Suprapubic skin (tissue), 4 donors: ENCODE results near the gene AHDC1. TPM values are rescaled to one million over a fixed set of nuclear protein-coding genes. Genes with fewer than 3 reads are reported as not detected.

Experiments used
- DNase-seq, 2 donors: peaks; one replicate each; pipeline ENCODE4 v3.0.0-alpha.2; 2019; ENCODE audit warnings: low spot score in 2 of 2
- H3K27ac ChIP-seq: fragments of 200-600 bp; sonication (generic); one replicate; pipeline ENCODE4 v1.5.1; 2019
- H3K27me3 ChIP-seq: fragments of 200-600 bp; sonication (generic); one replicate; pipeline ENCODE4 v1.5.1; 2019
- H3K36me3 ChIP-seq: fragments of 200-600 bp; sonication (generic); one replicate; pipeline ENCODE4 v1.5.1; 2019
- H3K4me1 ChIP-seq: fragments of 200-600 bp; sonication (generic); one replicate; pipeline ENCODE4 v1.5.1; 2019
- H3K4me3 ChIP-seq: fragments of 200-600 bp; sonication (generic); one replicate; pipeline ENCODE4 v1.5.1; 2019; ENCODE audit warnings: mild to moderate bottlenecking
- H3K9me3 ChIP-seq: fragments of 200-600 bp; sonication (generic); one replicate; pipeline ENCODE4 v1.5.1; 2019
- CTCF ChIP-seq, 2 donors: fragments of 200-600 bp in 1 of 2; fragments of 450-650 bp in 1 of 2; sonication (generic) in 1 of 2; IDR thresholded peaks; one replicate each; pipeline ENCODE4 v1.5.1; 2016 to 2019; ENCODE audit warnings: antibody characterized with exemption in 2 of 2, mild to moderate bottlenecking in 1 of 2, moderate library complexity in 1 of 2
- EP300 ChIP-seq: sonication (generic); formaldehyde crosslinking; IDR thresholded peaks from one replicate; pipeline ENCODE4 v1.6.1; 2017; ENCODE audit warnings: antibody characterized with exemption
- POLR2A ChIP-seq, 2 donors: fragments of 450-650 bp; IDR thresholded peaks; one replicate each; pipeline ENCODE4 v1.6.1; 2017; ENCODE audit warnings: antibody characterized with exemption in 2 of 2, mild to moderate bottlenecking in 2 of 2, moderate library complexity in 2 of 2
- POLR2AphosphoS5 ChIP-seq, 3 donors: sonication (generic); formaldehyde crosslinking; IDR thresholded peaks; one replicate each; pipeline ENCODE4 v1.6.1; 2017; ENCODE audit warnings: antibody characterized with exemption in 3 of 3
- WGBS: methylation state at CpG from one replicate; pipeline ENCODE4 v1.1.5; 2018; 5-methylcytosine and 5-hydroxymethylcytosine counted together
- total RNA-seq, 4 donors: library from RNA; depleted of rRNA; stranded (reverse); fragments of >200 nt; gene quantifications; one replicate each; pipeline ENCODE4 v1.1.0, GENCODE V29; 2016

AHDC1 gene
- total RNA-seq, 4 donors from 2014 or later = 46.7 to 103 (median 60.1) TPM

- H3K9me3 ChIP-seq = no peaks in the 10 kb centered on the region
Measured at GRCh38 chr1:27592232-27592930, 11.6 kb downstream of the AHDC1 start.

GRCh38 chr1:27591622-27592021 lies 12.3 kb downstream of the AHDC1 start:
- peaks cover 3% of the 10 kb centered on the region for H3K36me3 ChIP-seq
- no peak for DNase-seq

More at GRCh38 chr1:27592232-27592930, 11.6 kb downstream of the AHDC1 start:
- 79% methylated on average over 15 of the region's 22 CpGs for whole genome bisulfite sequencing
- TF ChIP-seq EP300 (no peak), POLR2A (IDR thresholded peaks at IDR 0.05) (no peak)
- peaks cover 3% of the 10 kb centered on the region for H3K36me3 ChIP-seq
- H3K27me3 ChIP-seq = no peaks in the 10 kb centered on the region
- H3K4me1 ChIP-seq = peaks cover 94% of the 10 kb centered on the region
- DNase-seq = no peak
- H3K27ac ChIP-seq = peak overlapping the region; percentile 24
- no peak overlapping the region for H3K4me3 ChIP-seq

GRCh38 chr1:27590917-27591508 lies 12.9 kb downstream of the AHDC1 start:
- no peaks in the 10 kb centered on the region for H3K27me3 ChIP-seq
- peaks cover 2% of the 10 kb centered on the region for H3K36me3 ChIP-seq
- TF ChIP-seq POLR2AphosphoS5 (IDR thresholded peaks at IDR 0.05) (no peak), POLR2A (IDR thresholded peaks at IDR 0.05) (no peak), CTCF (IDR thresholded peaks at IDR 0.05) (no peak), EP300 (no peak)
- no peak overlapping the region for H3K4me3 ChIP-seq
- WGBS = 54% methylated on average over 4 of the region's 5 CpGs
- no peaks in the 10 kb centered on the region for H3K9me3 ChIP-seq
- H3K27ac ChIP-seq = peak overlapping the region; percentile 83
- peak in 1 of 2 donors; percentile 68 for DNase-seq
- H3K4me1 ChIP-seq = peaks cover 88% of the 10 kb centered on the region

More at GRCh38 chr1:27591622-27592021, 12.3 kb downstream of the AHDC1 start:
- no peak overlapping the region for H3K4me3 ChIP-seq
- H3K27ac ChIP-seq = peak overlapping the region; percentile 83
- H3K27me3 ChIP-seq = no peaks in the 10 kb centered on the region
- WGBS = 51% methylated on average over 4 of the region's 4 CpGs
- TF ChIP-seq CTCF (IDR thresholded peaks at IDR 0.05) (no peak), EP300 (no peak), POLR2A (IDR thresholded peaks at IDR 0.05) (no peak), POLR2AphosphoS5 (IDR thresholded peaks at IDR 0.05) (no peak)
- no peaks in the 10 kb centered on the region for H3K9me3 ChIP-seq
- peaks cover 93% of the 10 kb centered on the region for H3K4me1 ChIP-seq

- TF ChIP-seq POLR2AphosphoS5 (IDR thresholded peaks at IDR 0.05) (no peak), POLR2A (IDR thresholded peaks at IDR 0.05) (no peak), CTCF (IDR thresholded peaks at IDR 0.05) (no peak), EP300 (no peak)
- 29% methylated on average over 1 of the region's 13 CpGs for WGBS
- H3K9me3 ChIP-seq = no peaks in the 10 kb centered on the region
- peaks cover 77% of the 10 kb centered on the region for H3K4me1 ChIP-seq
- H3K4me3 ChIP-seq = no peak overlapping the region
- H3K27ac ChIP-seq = peak overlapping the region; percentile 83
- no peaks in the 10 kb centered on the region for H3K36me3 ChIP-seq
- DNase-seq = no peak
- H3K27me3 ChIP-seq = no peaks in the 10 kb centered on the region
Measured at GRCh38 chr1:27589841-27590426, 14.0 kb downstream of the AHDC1 start.

- WGBS = 49% methylated on average over 6 of the region's 6 CpGs
- Histone ChIP-seq H3K4me3 (no peak overlapping the region), H3K4me1 (peaks cover 72% of the 10 kb centered on the region), H3K27me3 (no peaks in the 10 kb centered on the region), H3K36me3 (no peaks in the 10 kb centered on the region), H3K9me3 (no peaks in the 10 kb centered on the region), H3K27ac (peak overlapping the region; percentile 83)
- DNase-seq = no peak
- TF ChIP-seq CTCF (IDR thresholded peaks at IDR 0.05) (no peak), POLR2AphosphoS5 (IDR thresholded peaks at IDR 0.05) (no peak), POLR2A (IDR thresholded peaks at IDR 0.05) (no peak), EP300 (no peak)
Measured at GRCh38 chr1:27589441-27589840, 14.5 kb downstream of the AHDC1 start.
